ENCODE data around the gene CCDC112.
"Not testable (repeated sequence)": the region's sequence is repeated elsewhere in the genome, so short reads cannot be mapped to it uniquely, and the experiment has no call there.

The CCDC112 gene

GRCh38 chr5:115264786-115265185, 31.7 kb downstream of the CCDC112 start:
- in situ Hi-C loops (cut with MboI; ENCODE audit: low sequenced_read_pairs), result no loop called here

GRCh38 chr5:115263078-115263380, 33.4 kb downstream of the CCDC112 start:
- in situ Hi-C loops (cut with MboI; ENCODE audit: low sequenced_read_pairs), result no loop called here

GRCh38 chr5:115262321-115263077, 34.0 kb downstream of the CCDC112 start, which contains the start of gene PGGT1B:
TSS of gene PGGT1B (minus strand) at chr5:115262877. CDS start at chr5:115262851, 26 bp downstream.
- in situ Hi-C loops (cut with MboI; ENCODE audit: low sequenced_read_pairs), result no loop called here

GRCh38 chr5:115262011-115262320, 34.5 kb downstream of the CCDC112 start:
- in situ Hi-C loops (cut with MboI; ENCODE audit: low sequenced_read_pairs), result no loop called here

- in situ Hi-C loops (cut with MboI; ENCODE audit: low sequenced_read_pairs), result no loop called here
Observed at GRCh38 chr5:115260248-115260647, 36.2 kb downstream of the CCDC112 start.

- in situ Hi-C loops (cut with MboI; ENCODE audit: low sequenced_read_pairs), result no loop called here
Observed at GRCh38 chr5:115257981-115258380, 38.5 kb downstream of the CCDC112 start.

GRCh38 chr5:115249379-115249778, 47.1 kb downstream of the CCDC112 start:
- in situ Hi-C loops (cut with MboI; ENCODE audit: low sequenced_read_pairs), result not testable (repeated sequence)

- in situ Hi-C loops (cut with MboI; ENCODE audit: low sequenced_read_pairs), result no loop called here
Observed at GRCh38 chr5:115246361-115246991, 50.0 kb downstream of the CCDC112 start.

GRCh38 chr5:115243412-115243811, 53.0 kb downstream of the CCDC112 start:
- in situ Hi-C loops (cut with MboI; ENCODE audit: low sequenced_read_pairs), result no loop called here

- in situ Hi-C loops (cut with MboI; ENCODE audit: low sequenced_read_pairs), result no loop called here
Observed at GRCh38 chr5:115241881-115242642, 54.4 kb downstream of the CCDC112 start.

- in situ Hi-C loops (cut with MboI; ENCODE audit: low sequenced_read_pairs), result no loop called here
Observed at GRCh38 chr5:115237066-115237465, 59.4 kb downstream of the CCDC112 start.

- in situ Hi-C loops (cut with MboI; ENCODE audit: low sequenced_read_pairs), result no loop called here
Observed at GRCh38 chr5:115236599-115236998, 59.9 kb downstream of the CCDC112 start.

GRCh38 chr5:115231598-115231997, 64.9 kb downstream of the CCDC112 start:
- in situ Hi-C loops (cut with MboI; ENCODE audit: low sequenced_read_pairs), result no loop called here

- in situ Hi-C loops (cut with MboI; ENCODE audit: low sequenced_read_pairs), result no loop called here
Observed at GRCh38 chr5:115229606-115230005, 66.8 kb downstream of the CCDC112 start.

- in situ Hi-C loops (cut with MboI; ENCODE audit: low sequenced_read_pairs), result no loop called here
Observed at GRCh38 chr5:115227281-115227680, 69.2 kb downstream of the CCDC112 start.
